Measurements from ENCODE around the gene SLC44A1. TPM values are rescaled to one million over a fixed set of nuclear protein-coding genes. Genes with fewer than 3 reads are reported as not detected.

SLC44A1 gene
- total RNA-seq, 4 donors from 2014 or later = 25.7 to 37.8 (median 28.3) TPM

DNA sequence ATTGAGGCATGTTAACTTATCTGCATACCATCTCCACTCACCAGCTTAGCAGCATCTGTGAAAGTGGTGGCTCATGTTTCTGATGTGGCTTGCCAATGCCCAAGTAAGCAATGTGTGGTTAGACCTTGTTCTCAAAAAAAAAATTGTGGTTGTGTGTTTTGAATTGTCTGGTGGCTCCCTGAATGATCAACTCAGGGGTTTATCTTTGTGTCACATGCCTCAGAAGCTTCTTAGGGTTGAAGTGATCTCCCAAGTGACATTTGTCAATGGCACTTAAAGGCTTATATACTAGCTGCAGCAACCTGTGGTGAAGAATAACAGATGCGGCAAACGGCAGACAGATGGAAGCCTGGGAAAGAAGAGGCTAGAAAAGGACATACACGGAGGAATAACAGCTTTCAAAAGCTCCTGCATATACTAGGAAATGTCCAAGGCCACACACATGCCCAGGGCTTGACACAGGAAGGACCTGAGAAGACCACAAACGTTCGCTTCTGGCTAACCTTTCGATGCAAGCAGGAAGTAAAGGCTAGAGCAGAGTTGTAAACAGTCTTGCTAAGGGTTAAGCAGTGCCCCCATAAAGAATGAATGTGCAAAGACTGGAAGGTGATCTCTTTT, 161.2 kb downstream of the SLC44A1 start:
- Histone ChIP-seq H3K27me3 (no peaks in the 10 kb centered on the region), H3K9me3 (peaks cover 0 to 3% (median 2%) of the 10 kb centered on the region in 4 donors), H3K4me1 (no peaks in the 10 kb centered on the region), H3K36me3 (no peaks in the 10 kb centered on the region), H3K27ac (replicated peaks in 1 of 4) (no peak overlapping the region), H3K4me3 (no peak overlapping the region)
- 36% methylated on average over 6 of the region's 6 CpGs for WGBS
- intact Hi-C loops (cut with DNase I) = no loop called here
- DNase-seq (ENCODE audit: extremely low spot score) = no peak
- TF ChIP-seq POLR2AphosphoS5 (IDR thresholded peaks at IDR 0.05) = no peak
- no peak for TF ChIP-seq EP300 (IDR thresholded peaks at IDR 0.05)
- TF ChIP-seq, protein P1, sequence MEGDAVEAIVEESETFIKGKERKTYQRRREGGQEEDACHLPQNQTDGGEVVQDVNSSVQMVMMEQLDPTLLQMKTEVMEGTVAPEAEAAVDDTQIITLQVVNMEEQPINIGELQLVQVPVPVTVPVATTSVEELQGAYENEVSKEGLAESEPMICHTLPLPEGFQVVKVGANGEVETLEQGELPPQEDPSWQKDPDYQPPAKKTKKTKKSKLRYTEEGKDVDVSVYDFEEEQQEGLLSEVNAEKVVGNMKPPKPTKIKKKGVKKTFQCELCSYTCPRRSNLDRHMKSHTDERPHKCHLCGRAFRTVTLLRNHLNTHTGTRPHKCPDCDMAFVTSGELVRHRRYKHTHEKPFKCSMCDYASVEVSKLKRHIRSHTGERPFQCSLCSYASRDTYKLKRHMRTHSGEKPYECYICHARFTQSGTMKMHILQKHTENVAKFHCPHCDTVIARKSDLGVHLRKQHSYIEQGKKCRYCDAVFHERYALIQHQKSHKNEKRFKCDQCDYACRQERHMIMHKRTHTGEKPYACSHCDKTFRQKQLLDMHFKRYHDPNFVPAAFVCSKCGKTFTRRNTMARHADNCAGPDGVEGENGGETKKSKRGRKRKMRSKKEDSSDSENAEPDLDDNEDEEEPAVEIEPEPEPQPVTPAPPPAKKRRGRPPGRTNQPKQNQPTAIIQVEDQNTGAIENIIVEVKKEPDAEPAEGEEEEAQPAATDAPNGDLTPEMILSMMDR (IDR thresholded peaks at IDR 0.05) = no peak
- TF ChIP-seq POLR2A (IDR thresholded peaks at IDR 0.05; ENCODE audit: low read depth) = no peak

DNA sequence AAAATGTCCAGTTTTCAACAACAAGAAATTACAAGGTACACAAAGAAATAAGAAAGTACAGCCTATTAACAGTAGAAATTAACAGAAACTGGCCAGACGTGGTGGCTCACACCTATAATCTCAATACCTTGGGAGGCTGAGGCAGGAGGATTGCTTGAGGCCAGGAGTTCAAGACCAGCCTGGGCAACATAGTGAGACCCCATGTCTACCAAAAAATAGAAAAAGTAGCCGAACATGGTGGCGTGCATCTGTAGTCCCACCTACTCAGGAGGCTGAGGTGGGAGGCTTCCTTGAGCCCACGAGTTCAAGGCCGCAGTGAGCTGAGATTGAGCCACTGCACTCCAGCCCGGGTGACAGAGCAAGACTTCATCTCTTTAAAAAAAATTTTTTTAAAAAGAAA, 161.9 kb downstream of the SLC44A1 start:
- H3K4me1 ChIP-seq = no peaks in the 10 kb centered on the region
- no peak overlapping the region for H3K4me3 ChIP-seq
- 92% methylated on average over 6 of the region's 6 CpGs for WGBS
- DNase-seq (ENCODE audit: extremely low spot score) = no peak
- H3K9me3 ChIP-seq = peaks cover 0 to 11% (median 9%) of the 10 kb centered on the region in 4 donors
- H3K27ac ChIP-seq (replicated peaks in 1 of 4) = no peak overlapping the region
- H3K36me3 ChIP-seq = no peaks in the 10 kb centered on the region
- H3K27me3 ChIP-seq = no peaks in the 10 kb centered on the region
- TF ChIP-seq, protein P1 (IDR thresholded peaks at IDR 0.05) = no peak
- TF ChIP-seq POLR2A (IDR thresholded peaks at IDR 0.05; ENCODE audit: low read depth) (no peak), EP300 (IDR thresholded peaks at IDR 0.05) (no peak), POLR2AphosphoS5 (IDR thresholded peaks at IDR 0.05) (no peak)
- intact Hi-C loops (cut with DNase I) = no loop called here

GRCh38 chr9:105413525-105413924, 169.1 kb downstream of the SLC44A1 start:
- TF ChIP-seq POLR2A (IDR thresholded peaks at IDR 0.05; ENCODE audit: low read depth) = no peak
- TF ChIP-seq, protein P1 (IDR thresholded peaks at IDR 0.05) = peak in 2 of 3 experiments; percentile 8 to 19
- intact Hi-C loops (cut with DNase I) = no loop called here
- H3K36me3 ChIP-seq = no peaks in the 10 kb centered on the region
- H3K9me3 ChIP-seq = peaks cover 0 to 15% (median 14%) of the 10 kb centered on the region in 4 donors
- no peaks in the 10 kb centered on the region for H3K27me3 ChIP-seq
- WGBS = 42% methylated on average over 2 of the region's 2 CpGs
- H3K27ac ChIP-seq (replicated peaks in 1 of 4) = no peak overlapping the region
- no peak overlapping the region for H3K4me3 ChIP-seq
- H3K4me1 ChIP-seq = peaks cover 3 to 9% (median 6%) of the 10 kb centered on the region in 4 donors
- DNase-seq (ENCODE audit: extremely low spot score) = no peak

DNA sequence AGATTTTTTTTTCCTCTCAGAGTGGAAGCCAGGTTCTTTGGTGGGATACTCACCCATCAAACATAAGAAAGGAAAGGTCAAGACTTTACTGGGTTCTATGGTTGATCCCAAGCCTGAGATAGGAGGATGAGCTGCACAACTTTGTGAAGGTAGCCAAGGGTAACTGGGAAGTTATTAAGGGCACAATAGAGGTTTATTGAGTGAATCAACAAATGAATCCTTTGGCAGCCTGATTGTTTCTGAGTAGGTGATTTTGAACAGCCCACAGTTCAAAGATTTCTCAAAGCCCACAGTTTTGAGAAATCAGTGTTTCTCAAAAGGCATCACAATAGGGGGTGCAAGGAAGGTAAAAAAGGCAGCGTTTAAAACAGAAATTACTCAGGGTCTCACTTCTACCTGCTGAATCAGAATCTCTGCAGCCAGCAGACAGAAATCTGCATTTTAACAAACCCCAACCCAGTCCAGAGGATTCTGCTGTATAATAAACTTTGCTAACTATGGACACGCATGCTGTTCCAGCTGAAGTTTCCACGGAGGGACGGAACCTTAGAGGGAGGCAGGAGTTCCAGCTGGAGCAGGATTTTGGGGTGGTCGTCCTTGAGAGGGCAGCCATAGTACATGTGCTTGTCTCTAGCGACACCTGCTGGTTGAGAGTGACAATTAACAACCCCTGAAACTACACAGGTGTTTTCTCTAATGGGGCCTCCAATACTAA, 170.7 kb downstream of the SLC44A1 start:
- Histone ChIP-seq H3K27me3 (no peaks in the 10 kb centered on the region), H3K4me1 (peaks cover 3 to 9% (median 6%) of the 10 kb centered on the region in 4 donors), H3K9me3 (peaks cover 0 to 15% (median 14%) of the 10 kb centered on the region in 4 donors), H3K36me3 (no peaks in the 10 kb centered on the region), H3K4me3 (no peak overlapping the region), H3K27ac (replicated peaks in 1 of 4) (no peak overlapping the region)
- TF ChIP-seq, protein P1 (IDR thresholded peaks at IDR 0.05) = peak; percentile 77 to 84 (median 79)
- no peak for TF ChIP-seq POLR2AphosphoS5 (IDR thresholded peaks at IDR 0.05)
- intact Hi-C loops (cut with DNase I) = loop anchor here (2.0 to 5.0 kb wide), 3 partner anchors 256 to 553 kb away; no protein-coding TSS in a partner anchor
- no peak for DNase-seq (ENCODE audit: extremely low spot score)
- WGBS = 9% methylated on average over 3 of the region's 6 CpGs

Data from esophagus muscularis mucosa (tissue), 4 donors.